ENCODE data around the gene PTH.

The PTH gene

GRCh38 chr11:13495929-13496328, at the start of gene PTH:
Gene PTH (minus strand): TSS chr11:13495997. CDS start chr11:13492855, 3,142 bp downstream.
- no peak for DNase-seq (ENCODE audit: low spot score)

- DNase-seq (ENCODE audit: low spot score): no peak
These were observed 42.2 kb upstream of the PTH start for GRCh38 chr11:13538044-13538443.

GRCh38 chr11:13535819-13536218, 40.0 kb upstream of the PTH start:
- no peak for DNase-seq (ENCODE audit: low spot score)

GRCh38 chr11:13534358-13534757, 38.6 kb upstream of the PTH start:
- DNase-seq (ENCODE audit: low spot score): no peak

DNA sequence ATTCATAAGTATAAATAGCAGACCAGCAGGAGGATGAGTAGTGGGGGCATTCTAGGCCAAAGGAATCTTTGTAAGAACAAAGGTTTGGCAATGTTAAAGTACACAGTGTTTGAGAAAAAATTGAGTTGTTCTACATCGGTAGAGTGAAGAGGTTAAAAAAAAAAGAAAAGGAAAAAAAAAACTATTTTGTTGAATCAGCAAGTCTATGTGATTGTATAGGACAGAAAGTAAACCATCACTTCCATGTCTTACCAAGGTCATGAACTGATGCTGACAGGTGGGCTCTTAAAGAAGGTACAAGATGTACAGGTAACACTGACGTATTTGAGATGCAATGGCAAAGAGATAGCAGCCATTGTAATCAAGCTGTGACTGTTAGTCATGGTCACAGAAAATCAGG, 29.5 kb upstream of the PTH start:
- DNase-seq (ENCODE audit: low spot score): no peak

DNA sequence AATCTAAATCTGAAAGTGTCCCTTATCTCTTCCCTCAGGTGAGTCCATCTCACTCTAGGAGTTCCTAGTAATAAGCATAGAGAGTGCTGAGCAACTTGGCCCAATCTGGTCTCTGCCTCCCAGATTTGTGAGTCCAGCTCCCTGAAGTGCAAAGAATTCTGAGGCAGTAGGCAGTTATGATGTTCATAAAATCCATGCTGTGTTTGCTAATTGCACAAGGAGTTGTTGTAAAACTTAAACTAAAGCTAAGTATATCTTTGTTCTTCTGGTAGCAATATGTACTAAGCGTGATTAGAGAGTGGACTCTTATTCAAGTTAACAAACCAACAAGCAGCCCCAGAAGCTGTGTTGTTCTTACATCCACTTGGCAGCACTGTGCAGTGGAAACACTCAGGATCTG, 7.6 kb upstream of the PTH start:
- no peak for DNase-seq (ENCODE audit: low spot score)

DNA sequence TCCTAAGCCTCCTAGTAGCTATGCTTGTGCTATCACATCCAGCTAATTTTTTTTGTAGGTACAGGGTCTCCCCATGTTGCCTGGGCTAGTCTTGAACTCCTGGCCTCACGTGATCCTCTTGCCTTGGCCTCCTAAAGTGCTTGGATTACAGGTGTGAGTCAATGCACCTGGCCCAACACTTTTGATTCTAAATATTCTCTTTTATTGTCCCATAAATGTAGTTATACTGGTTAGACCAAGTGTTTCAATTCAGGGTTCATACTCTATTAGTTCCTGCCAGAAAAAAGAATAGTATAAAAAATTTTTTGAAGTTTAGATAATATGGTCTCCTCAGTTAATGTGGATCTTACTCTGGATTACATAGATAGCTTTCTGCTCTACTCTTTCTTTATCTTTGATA, 6.7 kb upstream of the PTH start:
- DNase-seq (ENCODE audit: low spot score): no peak

GRCh38 chr11:13494051-13494450, 1.7 kb downstream of the PTH start:
- no peak for DNase-seq (ENCODE audit: low spot score)

- DNase-seq (ENCODE audit: low spot score): peak; percentile 8
These were observed 8.2 kb downstream of the PTH start for GRCh38 chr11:13487661-13488030.

- DNase-seq (ENCODE audit: low spot score): peak; percentile 12
These were observed 8.7 kb downstream of the PTH start for GRCh38 chr11:13486926-13487660.

- no peak for DNase-seq (ENCODE audit: low spot score)
These were observed 15.6 kb downstream of the PTH start for GRCh38 chr11:13480198-13480597.

GRCh38 chr11:13479688-13480087, 16.1 kb downstream of the PTH start:
- DNase-seq (ENCODE audit: low spot score): no peak

DNA sequence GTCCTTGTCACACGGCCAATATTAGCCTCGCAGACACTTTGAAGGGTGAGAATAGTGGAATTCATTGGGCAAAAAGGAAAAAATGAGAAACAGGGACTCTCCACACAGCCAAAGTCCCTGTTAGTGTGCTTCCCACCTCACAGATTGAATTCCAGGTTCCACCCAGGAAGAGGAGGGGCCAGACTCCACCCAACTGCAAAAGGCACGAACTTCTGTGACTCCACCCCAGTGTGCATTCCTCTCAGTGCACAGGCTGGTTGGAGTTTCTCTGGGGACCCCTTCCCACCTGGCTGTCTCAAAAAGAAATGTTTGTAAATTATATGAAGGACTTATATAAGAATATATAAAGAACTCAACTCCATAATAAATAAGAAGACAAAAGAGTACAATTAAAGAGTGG, 20.7 kb downstream of the PTH start:
- DNase-seq (ENCODE audit: low spot score): no peak

GRCh38 chr11:13473013-13473722, 22.6 kb downstream of the PTH start:
- DNase-seq (ENCODE audit: low spot score): no peak

DNA sequence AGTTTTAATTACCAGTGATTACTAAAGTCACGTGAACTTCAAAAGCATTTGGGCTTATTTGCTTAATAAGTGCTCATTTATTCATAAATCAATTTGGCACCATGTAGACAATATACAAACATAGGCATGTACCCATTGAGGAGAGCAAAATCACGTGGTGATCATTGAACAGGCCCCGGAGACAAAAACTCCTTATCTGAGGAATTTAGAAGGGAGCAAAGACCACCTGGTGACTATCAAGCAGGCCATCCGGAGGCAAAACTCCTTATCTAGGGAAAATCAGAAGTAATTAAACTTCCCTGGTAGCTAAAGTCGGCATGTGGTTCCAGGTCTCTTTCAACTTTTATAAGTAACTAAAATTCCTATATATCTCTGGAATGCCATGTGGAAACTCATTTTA, 27.0 kb downstream of the PTH start:
- DNase-seq (ENCODE audit: low spot score): no peak

- DNase-seq (ENCODE audit: low spot score): peak; percentile 59
These were observed 29.9 kb downstream of the PTH start for GRCh38 chr11:13465909-13466371.

GRCh38 chr11:13463779-13464290, 32.0 kb downstream of the PTH start:
- no peak for DNase-seq (ENCODE audit: low spot score)

DNA sequence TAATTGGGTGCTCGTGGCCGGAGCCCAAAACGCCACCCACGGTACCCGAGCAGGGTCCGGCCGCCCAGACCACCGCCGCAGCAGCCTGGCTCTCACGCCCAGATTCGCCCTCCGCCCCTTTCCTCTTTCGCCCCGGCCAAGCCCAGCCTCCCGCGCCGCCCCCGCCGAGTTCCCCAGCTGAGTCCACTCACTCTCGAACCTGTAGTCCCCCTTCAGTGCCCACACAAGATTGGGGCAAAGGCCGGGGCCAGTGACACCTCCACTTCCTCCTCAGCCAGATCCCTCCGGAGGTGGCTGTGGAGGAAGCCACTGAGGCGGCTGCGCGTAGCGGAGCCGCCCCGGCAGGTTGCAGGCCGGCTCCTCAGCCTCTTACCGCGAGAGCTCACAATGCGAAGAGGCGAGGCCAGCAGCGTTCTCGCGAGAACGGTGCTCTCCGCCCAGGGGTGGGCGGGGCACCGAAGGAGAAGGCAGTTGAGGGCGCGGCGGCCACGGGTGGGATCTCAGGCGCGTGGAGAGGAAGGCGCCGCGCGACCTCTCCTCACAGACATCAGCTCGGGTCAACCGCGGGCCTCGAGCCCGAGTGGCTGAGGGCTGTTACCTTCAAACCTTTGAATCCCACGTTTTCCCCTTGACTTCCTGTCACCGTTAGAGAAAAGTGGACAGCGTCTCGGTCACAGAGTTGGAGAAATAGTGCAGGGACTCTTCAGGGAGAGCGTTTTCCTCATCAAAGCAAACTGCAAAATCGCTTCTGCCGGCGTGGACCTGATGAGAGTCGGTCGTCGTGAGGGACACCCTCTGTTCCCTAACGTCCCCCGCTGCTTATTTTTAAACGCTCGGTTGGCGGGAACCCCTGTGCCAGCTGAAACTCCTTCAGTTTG, 32.7 kb downstream of the PTH start, which contains the start of gene BTBD10:
BTBD10 (minus strand) TSS at position 322 of the 878 bp plus-strand sequence. CDS start 18,098 bp downstream, outside the sequence.
- DNase-seq (ENCODE audit: low spot score): peak; percentile 96

GRCh38 chr11:13462311-13462900, 33.4 kb downstream of the PTH start:
- DNase-seq (ENCODE audit: low spot score): peak; percentile 38

DNA sequence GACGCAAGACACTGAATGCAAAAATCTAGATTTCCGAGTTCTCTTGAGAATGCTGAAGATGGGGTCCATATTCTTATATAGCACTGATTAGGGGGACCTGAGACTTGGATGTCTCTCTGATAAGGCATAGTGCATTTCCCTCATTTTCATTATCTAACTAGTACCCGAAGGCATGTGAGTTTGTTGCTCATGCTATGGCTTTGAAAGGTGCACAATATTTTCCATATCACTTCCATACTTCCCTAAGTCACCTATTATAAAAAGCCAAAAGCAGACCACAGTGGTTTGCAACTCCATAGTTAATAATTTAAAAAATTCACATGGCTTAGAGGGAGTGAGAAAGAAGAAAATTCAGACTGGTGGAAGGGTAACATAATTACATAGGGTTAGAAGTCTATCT, 34.5 kb downstream of the PTH start:
- DNase-seq (ENCODE audit: low spot score): no peak

- DNase-seq (ENCODE audit: low spot score): no peak
These were observed 44.9 kb downstream of the PTH start for GRCh38 chr11:13450832-13451397.
